NCI-H187 (cell line): ENCODE measurements around the gene SLC33A1.
A peak's percentile ranks its signal among the peaks of the same experiment; 100 is the strongest.
"Not testable (repeated sequence)": the region's sequence is repeated elsewhere in the genome, so short reads cannot be mapped to it uniquely, and the experiment has no call there.

ENCODE experiments used
- DNase-seq, 2 experiments: peaks; one replicate each; lab custom pipeline; 2025; lab: John Stamatoyannopoulos, UW

SLC33A1 gene

GRCh38 chr3:155854141-155854940 is at the start of gene SLC33A1:
TSS of gene SLC33A1 (minus strand) at chr3:155854427. CDS start at chr3:155853997, 430 bp downstream.
- peak; percentile 95 for DNase-seq

GRCh38 chr3:155895379-155895900 is 41.2 kb upstream of the SLC33A1 start:
- no peak for DNase-seq

- DNase-seq, result no peak
Observed at GRCh38 chr3:155891321-155891720, 37.1 kb upstream of the SLC33A1 start.

GRCh38 chr3:155890671-155891190 is 36.5 kb upstream of the SLC33A1 start:
- no peak for DNase-seq

GRCh38 chr3:155889952-155890351 is 35.7 kb upstream of the SLC33A1 start:
- no peak for DNase-seq

GRCh38 chr3:155889212-155889611 is 35.0 kb upstream of the SLC33A1 start:
- no peak for DNase-seq

- no peak for DNase-seq
Observed at GRCh38 chr3:155886915-155887314, 32.7 kb upstream of the SLC33A1 start.

GRCh38 chr3:155886348-155886747 is 32.1 kb upstream of the SLC33A1 start:
- DNase-seq, result not testable (repeated sequence)

GRCh38 chr3:155885292-155885691 is 31.1 kb upstream of the SLC33A1 start:
- DNase-seq, result no peak

- DNase-seq, result no peak
Observed at GRCh38 chr3:155884292-155884691, 30.1 kb upstream of the SLC33A1 start.

- DNase-seq, result no peak
Observed at GRCh38 chr3:155880286-155880685, 26.1 kb upstream of the SLC33A1 start.

- DNase-seq, result no peak
Observed at GRCh38 chr3:155876503-155876902, 22.3 kb upstream of the SLC33A1 start.

GRCh38 chr3:155876037-155876436 is 21.8 kb upstream of the SLC33A1 start:
- DNase-seq, result no peak

- no peak for DNase-seq
Observed at GRCh38 chr3:155872904-155873646, 18.8 kb upstream of the SLC33A1 start.

- DNase-seq, result no peak
Observed at GRCh38 chr3:155871746-155872158, 17.5 kb upstream of the SLC33A1 start.

GRCh38 chr3:155870945-155871745 is 16.9 kb upstream of the SLC33A1 start:
- DNase-seq, result no peak

- peak; percentile 88 to 93 for DNase-seq
Observed at GRCh38 chr3:155870133-155870944, 16.1 kb upstream of the SLC33A1 start, which contains the start of gene GMPS. TSS of gene GMPS (plus strand) at chr3:155870650. CDS start at chr3:155870871, 221 bp downstream.

- DNase-seq, result no peak
Observed at GRCh38 chr3:155869691-155870090, 15.5 kb upstream of the SLC33A1 start.

GRCh38 chr3:155863072-155863784 is 9.0 kb upstream of the SLC33A1 start:
- no peak for DNase-seq
